G401.6 (cell line): Measurements from ENCODE around the gene DLGAP1.
"Not testable (repeated sequence)": the region's sequence is repeated elsewhere in the genome, so short reads cannot be mapped to it uniquely, and the experiment has no call there.

Source experiments
- FAIRE-seq: peaks from 2 replicates; lab custom pipeline; 2012; peaks lifted over from hg19 to GRCh38; lab: Jason Lieb, UNC

The DLGAP1 gene

DNA sequence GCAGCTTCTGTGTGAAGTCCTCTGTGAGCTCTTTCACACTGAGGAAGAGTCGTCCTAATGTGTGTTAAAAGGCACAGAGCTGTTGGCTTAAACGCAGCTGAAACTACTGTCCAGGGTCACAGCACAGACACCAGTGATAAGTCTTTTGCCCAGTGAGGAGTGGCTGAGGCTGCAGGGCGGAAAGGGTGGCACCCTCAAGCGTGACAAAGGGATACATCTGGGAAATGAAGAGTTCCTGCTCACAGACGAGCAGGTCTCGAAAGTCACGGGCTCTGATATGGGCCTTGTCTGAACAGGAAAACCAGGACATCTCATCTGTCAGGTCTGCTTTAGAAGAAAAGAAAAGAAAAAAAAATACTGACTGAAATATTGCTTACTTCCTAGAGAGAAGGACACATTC lies 968.6 kb downstream of the DLGAP1 start:
- no peak for FAIRE-seq

DNA sequence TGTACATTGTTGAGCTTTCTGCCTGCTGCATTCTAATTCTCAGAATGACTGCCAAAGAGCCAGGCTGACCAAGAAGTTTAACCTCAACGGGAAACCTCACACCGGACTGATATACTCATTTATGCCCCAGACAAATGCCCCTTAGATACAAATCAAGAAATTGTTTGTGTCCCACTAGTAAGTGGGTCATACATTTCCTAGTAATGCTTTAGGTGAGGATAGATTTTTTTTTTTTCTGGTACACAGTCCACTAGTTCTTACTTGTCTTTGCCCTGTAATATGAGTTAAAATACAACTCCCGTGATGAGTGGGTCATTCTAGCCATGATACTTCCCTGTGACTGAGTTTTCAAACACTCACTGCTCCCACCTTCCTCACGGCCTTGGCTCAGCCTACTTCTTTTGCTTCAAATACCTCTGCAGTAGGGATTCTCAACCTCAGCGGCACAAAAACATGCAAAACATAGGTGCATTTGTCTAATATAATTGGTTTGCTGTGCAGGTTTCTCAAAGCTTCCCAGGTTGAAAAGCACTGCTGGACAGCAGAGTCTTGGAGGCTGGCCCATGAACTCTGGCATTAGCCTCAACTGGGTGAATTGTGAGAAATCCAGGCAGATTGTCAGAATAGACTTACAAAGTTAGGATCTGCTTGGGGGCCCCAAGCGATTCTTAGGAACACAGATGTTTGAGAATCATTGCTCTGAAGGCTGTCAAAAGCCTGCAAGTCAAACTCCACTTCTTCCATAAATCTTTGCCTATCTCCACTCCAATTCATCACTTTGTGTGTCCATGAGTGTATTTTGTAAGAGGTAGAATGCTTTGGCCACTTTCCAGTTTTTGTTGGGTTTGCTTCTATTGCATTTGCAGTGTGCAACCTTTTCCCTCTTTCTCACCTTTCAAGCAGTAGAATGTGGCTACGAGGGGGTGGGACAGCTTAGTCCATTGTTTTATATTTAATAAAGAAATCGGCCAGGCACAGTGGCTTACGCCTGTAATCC lies 969.7 kb downstream of the DLGAP1 start:
- no peak for FAIRE-seq

DNA sequence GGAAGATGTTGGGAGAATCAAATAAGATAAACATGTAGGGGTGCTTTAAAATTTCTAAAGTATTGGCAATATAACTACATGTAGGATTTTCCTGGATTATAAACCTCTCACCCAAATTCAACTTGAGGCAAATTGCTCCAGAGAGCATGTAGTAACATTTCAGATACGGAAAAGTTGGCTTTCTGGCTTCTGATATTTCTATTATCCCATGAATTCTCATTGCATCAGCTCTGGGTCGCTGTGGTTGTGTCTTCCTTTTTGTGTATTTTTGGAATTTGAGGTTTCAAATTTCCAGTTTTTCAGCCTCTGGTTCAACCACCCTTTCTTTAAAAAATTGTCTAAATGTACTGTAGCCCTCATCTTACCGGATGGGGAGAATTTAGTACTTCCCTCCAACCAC lies 972.8 kb downstream of the DLGAP1 start:
- FAIRE-seq = no peak

DNA sequence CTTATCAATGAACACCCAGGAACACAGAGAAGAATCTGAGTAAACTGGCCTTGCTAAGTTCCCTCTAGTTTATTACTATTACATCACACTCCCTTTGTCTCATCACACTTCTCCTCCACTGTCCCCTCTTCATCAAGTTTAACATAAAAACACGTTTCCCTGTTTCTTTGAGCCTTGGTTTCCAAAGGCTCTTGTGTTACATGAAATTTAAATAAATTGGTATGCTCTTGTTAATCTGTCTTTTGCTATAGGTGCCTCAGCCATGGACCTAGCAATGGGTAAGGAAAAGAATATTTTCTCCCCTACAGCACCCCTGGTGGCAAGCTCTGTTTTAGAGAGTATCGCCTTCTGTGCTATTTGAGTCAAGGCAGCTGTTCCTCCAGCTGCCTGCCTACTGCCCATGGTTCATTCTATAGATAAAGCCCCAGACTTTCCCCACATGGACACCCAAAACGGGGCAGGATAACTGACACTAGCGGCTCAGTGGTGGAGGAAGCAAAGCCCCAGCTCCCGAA lies 973.4 kb downstream of the DLGAP1 start:
- peak; percentile 69 for FAIRE-seq

DNA sequence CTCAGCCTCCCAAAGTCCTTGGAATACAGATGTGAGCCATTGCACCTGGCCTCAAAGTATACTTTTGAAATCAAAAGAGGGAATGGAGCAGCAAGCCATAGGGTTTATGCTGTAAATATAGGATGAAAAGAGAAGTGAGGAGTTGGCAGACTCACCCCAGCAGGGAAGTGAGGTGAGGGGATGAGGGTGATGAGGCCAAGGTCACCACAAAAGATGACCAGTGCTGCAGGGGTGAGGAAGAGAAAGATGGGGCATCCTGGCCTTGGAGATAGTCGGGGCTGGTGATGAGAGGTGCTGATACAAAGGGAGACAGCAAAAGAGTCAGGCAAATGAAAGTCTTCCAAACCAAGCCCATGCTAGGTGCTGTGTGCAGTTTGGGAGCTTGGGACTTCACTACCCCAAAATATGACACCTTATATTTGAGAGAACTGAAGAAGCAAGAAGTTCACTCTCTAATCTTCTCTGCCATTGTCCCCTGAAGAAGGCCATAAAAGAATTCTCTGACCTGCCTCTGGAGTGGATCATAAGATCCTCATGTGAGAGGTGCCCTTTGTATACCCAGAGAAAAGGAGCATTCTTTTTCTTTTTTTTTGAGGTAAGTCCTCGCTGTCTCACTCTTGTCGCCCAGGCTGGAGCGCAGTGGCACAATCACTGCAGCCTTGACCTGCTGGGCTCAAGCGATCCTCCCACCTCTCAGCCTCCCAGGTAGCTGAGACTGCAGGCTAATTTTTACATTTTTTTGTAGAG lies 974.1 kb downstream of the DLGAP1 start:
- no peak for FAIRE-seq

DNA sequence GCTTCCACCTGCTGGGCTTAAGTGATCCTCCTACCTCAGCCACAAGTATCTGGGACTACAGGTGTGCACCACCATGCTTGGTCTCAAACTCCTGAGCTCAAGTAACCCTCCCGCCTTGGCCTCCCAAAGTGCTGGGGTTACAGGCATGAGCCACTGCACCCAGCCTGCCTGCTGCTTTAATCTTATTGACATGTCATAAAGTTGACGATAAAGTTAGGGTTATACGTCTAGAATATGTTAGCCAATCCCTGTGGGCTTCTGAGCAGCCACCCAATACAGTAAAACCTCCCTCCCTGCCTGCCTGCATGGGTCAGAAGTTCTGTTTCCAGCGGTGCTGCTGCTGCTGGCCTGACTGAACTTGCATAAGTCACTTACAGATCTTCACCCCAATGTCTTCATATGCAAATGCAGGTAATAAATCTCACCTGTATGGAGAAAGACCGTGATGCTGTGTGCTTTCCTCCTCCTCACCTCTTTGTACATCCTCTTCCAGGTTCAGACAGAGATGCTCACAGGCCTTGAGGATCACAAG lies 975.1 kb downstream of the DLGAP1 start:
- FAIRE-seq = no peak

DNA sequence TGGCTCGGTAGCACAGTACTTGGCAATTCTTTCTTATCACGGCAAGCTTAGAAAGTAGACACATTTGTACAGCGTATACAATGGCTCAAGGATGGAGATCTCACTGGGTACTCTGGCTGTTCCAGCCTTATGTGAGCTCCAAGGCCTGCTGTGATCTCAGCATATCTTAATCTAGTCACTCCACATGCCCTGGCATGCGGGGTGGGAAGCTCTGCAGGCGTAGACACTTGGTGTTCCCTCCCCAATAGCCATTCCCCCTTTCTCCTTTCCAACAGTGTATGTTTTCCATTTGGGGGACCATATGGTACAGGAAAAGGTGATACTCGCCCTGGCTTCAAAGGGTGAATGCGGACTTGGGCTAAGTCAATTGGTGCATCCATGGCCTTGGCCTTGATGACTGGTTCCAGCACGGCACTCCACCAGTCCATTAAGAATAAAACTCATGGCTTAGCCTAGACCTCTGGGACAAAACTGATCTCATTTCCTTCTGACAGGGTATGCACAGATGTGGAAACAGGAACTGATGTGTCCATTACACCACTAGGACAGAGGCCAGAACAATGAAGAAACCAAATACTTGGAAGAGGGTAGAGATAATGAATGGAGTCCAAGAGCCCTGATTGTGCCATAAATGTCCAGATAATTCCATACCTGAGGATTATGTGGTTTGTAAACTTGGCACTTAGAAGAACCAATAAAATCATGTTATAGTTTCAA lies 976.7 kb downstream of the DLGAP1 start:
- FAIRE-seq = no peak

DNA sequence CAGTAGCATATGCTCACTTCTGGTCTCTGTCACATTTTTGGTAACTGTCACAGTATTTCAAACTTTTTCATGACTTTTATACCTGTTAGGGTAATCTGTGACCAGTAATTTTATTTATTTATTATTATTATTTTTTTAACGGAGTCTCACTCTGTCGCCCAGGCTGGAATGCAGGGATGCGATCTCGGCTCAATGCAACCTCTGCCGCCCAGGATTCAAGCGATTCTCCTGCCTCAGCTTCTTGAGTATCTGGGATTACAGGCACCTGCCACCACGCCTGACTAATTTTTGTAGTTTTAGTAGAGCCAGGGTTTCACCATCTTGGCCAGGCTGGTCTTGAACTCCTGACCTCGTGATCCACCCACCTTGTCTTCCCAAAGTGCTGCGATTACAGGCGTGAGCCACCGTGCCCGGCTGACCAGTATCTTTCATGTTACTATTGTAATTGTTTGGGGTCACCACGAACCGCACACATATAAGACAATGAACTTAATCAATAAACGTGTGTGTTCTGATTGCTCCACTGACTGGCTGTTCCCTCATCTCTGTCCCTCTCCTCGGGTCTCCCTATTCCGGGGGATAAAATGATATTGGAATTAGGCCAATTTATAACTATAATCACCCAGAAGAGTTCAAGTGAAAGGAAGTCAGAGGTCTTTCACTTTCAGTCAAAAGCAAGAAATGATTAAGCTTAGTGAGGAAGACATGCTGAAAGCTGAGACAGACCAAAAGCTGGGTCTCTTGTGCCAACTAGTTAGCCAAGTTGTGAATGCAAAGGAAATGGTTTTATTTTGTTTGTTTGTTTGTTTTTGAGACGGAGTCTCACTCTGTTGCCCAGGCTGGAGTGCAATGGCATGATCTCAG lies 982.2 kb downstream of the DLGAP1 start:
- no peak for FAIRE-seq

DNA sequence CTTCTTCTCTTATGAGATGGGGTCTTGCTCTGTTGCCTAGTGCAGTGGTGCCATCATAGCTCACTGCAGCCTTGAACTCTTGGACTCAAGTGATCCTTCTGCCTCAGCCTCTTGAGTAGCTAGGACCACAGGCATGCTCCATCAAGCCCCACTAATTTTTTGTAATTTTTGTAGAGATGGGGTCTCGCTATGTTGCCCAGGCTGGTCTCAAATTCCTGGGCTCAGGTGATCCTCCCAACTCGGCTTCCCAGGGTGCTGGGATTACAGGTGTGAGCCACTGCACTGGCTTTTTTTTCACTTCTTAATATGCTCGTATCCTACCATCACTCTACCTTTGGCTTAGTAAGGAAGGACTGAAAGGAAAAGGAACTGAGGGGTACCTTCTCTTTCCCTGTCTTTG lies 983.0 kb downstream of the DLGAP1 start:
- FAIRE-seq = not testable (repeated sequence)

DNA sequence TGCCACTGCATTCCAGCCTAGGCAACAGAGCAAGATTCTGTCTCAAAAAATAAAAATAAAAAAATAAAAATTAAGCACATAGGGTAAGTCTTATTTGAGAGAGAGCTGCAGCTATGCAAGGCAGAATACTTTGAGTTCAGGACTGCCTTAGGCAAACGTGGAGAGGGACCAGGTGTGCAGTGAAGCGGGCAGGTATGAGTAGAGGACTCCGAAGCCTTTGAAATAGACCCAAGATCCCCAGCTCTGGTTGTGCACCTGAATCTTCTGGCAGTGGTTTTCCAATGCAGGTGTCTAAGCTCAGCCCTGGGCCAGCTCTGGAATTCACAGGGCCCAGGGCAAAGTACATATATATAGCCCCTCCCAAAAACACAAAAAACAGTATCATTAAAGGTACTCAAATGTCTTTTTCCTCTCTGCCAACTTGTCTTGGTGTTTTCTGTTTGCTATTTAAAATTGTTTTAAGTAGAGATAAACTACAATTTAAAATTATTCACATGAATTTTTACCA lies 983.9 kb downstream of the DLGAP1 start:
- FAIRE-seq = no peak

DNA sequence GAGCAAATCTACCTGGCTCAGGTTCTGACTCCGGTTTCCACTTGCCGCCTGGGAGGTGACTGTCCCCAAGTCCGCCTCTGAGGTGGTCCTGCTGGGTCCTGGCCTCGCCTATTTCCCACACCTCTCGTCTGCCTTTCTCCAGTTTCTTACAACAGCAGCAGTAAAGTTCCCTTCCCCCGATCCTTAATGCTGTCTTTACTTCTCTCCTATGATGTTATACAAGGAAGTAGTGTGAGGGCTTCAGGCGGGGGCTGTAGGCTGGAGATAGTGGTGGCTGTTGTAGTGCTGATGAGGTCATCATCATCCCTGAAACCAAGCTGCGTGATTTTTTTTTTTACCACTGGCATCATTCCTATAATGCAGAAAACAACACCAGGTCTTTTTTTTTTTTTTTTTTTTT lies 986.3 kb downstream of the DLGAP1 start:
- FAIRE-seq = no peak

DNA sequence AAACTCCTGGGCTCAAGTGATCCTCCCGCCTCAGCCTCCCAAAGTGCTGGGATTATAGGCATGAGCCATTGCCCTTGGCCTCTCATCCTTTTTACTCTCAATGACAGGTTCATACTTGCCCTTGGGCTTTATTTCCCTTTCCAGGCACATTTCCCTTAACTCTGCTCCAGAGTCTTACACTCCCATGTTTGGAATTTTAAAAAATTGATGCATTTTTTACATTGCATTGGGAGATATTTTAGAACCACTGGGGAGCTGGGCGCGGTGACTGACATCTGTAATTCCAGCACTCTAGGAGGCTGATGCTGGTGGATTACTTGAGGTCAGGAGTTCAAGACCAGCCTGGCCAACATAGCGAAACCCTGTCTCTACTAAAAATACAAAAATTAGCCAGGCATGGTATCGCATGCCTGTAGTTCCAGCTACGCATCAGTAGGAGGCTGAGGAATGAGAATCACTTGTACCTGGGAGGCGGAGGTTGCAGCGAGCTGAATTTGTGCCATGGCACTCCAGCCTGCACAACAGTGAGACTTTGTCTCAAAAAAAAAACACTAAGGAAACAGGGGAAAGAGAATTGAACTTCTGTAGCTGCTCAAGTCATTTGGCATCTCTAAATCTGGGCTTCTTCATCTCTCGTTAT lies 986.9 kb downstream of the DLGAP1 start:
- no peak for FAIRE-seq

DNA sequence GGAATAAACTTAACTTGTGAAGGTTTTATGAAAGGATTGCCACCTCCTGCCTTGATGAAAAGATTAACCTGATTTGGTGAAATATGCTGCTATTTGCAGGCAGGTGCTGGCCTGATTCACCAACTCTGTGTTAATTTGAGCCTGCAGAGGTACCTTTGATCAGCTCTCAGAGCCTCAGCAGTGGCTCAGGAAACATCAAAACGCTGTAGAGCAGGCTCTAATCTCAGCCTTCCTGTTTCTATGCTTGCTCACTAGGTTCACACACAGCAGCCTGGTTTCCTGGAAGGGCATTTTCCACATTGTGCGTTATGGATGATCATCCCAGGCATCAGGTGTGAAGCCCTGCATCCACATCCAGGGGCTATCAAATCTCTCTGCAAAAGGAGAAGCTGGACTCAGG lies 988.2 kb downstream of the DLGAP1 start:
- FAIRE-seq = peak; percentile 55

DNA sequence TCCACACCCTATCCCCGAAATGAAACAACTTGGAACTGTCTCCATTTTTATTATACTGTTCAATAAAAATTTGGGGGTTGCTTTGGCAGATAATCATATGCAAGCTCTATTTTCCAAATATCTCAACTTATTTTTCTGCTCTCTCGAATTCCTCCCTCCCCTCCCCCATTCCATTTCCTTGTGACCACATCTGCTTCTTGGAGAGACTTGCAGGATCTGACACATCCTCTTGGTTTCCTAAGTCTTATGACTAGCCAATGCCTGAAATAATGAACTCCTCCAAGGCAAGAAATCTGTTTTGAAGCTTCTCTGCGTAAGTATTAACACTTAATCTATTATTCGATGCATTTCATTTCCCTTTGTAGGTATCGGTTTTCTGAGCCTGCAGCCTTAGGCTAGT lies 989.1 kb downstream of the DLGAP1 start:
- FAIRE-seq = peak; percentile 64

DNA sequence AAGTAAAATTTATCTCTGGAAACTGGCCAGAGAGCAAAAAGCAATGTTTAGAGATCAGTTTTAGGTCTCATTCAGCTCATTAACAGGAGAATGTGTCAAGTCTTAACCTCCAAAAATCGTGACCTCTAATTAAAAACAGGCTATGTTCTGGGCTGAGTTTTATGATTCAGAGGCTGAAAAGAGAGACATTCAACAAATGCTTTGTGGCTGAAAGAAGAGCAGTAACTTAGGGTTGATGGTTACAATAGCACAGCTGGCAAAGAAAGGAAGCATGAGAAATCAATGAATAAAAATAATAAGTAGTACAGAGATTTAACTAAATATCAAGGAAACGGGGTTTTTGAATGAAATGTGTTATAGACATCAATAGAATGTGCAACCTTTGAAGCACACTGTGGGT lies 992.1 kb downstream of the DLGAP1 start:
- FAIRE-seq = peak; percentile 58

DNA sequence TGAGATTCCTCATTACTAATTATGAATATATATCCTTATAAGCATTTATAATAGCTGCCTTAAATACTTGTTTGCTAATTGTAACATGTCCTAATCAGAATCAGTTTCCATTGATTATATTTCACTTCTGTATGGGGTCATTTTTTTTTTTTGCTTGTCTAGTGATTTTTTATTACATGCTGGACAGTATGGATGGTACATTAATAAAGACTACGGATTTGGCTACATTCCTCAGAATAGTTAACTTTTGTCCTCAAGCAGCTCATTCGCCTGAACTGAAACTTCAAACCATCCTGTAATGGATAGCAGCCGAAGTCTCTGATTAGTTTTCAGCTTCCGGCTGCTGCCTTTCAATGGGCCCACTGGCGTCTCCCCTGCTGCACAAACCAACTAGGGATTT lies 993.4 kb downstream of the DLGAP1 start:
- no peak for FAIRE-seq

DNA sequence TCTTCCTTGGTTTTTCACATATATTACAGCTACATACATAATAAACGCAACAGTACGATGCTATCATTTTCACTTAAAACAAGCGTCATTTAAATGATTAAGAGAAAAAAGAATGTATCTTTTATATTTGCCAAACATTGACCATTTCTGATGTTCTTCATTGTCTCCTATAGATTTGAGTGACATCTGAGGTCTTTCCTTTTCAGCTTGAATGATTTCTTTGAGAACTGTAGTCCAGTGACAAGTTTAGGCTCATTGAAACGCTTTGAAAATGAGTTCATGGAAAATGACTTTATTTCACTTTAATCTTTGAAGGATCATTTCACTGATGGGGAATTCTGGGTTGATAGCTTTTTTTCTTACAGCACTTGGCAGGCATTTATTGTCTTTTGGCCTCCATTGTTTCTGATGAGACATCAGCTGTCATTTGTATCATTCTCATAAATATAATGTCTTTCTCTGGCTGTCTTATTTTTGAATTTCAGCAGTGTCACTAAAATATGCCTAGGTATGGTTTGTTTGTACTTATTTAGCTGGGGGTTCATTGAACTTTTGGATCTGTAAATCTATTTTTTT lies 994.2 kb downstream of the DLGAP1 start:
- FAIRE-seq = peak; percentile 11

DNA sequence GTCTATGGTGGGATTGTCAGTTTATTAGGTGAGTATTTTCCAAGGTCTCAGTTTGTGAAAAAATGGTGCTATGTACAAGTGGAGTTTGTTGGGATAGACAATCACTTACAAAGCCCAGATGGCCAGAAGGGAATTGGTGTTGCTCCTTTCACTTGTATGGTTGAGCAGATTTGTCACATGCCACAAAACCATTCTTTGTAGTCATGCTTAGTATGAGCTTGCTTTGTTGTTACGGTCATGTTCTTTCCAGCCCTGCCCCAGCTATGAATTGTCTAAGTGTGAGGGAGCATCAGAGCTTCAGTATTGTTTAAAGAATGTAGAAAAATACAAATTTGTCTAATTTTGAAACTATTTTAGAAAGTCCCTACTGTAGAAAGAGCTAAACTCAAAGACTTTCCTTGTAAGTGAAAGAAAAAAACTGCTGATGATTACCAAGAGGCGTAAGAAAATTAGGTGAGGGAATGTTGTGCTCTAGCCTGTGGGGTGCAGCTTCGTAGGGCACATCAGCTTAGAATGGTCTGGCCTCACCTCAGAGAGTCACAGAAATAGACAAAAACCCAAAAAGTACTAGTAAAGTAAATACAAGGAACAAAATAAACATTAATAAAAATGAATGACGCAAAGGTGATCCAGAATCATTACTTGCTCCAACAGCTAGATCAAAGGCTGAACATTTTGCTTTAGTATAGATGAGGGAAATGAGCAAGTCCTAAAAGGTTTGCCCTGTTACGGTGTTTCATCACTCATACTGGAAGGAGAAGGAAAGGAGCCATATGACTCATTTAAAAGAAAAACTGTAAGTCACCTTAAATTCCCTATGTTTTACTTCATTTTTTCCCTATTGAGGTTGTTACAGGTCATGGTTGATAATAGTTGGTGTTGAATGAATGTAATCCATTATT lies 995.9 kb downstream of the DLGAP1 start:
- no peak for FAIRE-seq

DNA sequence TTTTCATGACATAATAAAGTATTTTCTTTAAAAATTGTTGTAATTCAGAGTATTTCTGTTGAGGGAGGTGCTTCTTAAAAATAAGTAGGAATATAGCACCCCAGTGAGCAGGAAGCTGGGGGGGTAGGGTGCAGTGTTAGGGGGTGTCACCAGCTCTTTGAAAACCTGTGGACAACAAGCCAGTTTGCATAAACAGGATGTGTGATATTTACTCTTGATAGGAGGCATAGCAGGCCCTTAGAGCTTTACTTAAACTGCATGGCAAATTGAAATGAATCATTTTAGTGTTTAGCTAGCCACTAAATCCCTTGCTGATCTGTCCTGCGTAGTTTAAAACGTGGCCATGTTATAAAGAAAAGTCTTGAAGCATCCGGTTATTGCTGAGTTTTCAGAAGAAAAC lies 996.7 kb downstream of the DLGAP1 start:
- FAIRE-seq = no peak
